Lower leg skin (tissue), 3 donors: ENCODE measurements around the gene SLC27A2.

Experiments used
- CTCF ChIP-seq, 3 donors: fragments of 450-650 bp; IDR thresholded peaks; one replicate each; pipeline ENCODE4 v1.5.1; 2016; ENCODE audit warnings: antibody characterized with exemption in 3 of 3, mild to moderate bottlenecking in 3 of 3, moderate library complexity in 2 of 3
- POLR2A ChIP-seq, 2 donors: fragments of 450-650 bp; IDR thresholded peaks; one replicate each; pipeline ENCODE4 v1.6.1; 2016 to 2017; ENCODE audit warnings: antibody characterized with exemption in 2 of 2, mild to moderate bottlenecking in 1 of 2, moderate library complexity in 1 of 2

- TF ChIP-seq POLR2A (IDR thresholded peaks at IDR 0.05) (no peak), CTCF (IDR thresholded peaks at IDR 0.05) (no peak)
Observed at GRCh38 chr15:50227076-50227475, 45.1 kb downstream of the SLC27A2 start.
